D721Med (cell line): ENCODE results near the gene RPS6KA2.
"Not testable (repeated sequence)": the region's sequence is repeated elsewhere in the genome, so short reads cannot be mapped to it uniquely, and the experiment has no call there.

ENCODE experiments used
- DNase-seq: peaks from one replicate; pipeline ENCODE4 v3.0.0; 2011; ENCODE audit warnings: low spot score; ENCODE audit not compliant: insufficient read length
- FAIRE-seq: peaks from 2 replicates; lab custom pipeline; 2011; peaks lifted over from hg19 to GRCh38; lab: Jason Lieb, UNC
- TF ChIP-seq, protein P1 (sequence below): IDR thresholded peaks from 2 replicates; pipeline ENCODE4 v1.5.1; 2012; ENCODE audit warnings: mild to moderate bottlenecking, control low read depth; ENCODE audit not compliant: insufficient read depth; ENCODE audit errors: missing control alignments

The RPS6KA2 gene

DNA sequence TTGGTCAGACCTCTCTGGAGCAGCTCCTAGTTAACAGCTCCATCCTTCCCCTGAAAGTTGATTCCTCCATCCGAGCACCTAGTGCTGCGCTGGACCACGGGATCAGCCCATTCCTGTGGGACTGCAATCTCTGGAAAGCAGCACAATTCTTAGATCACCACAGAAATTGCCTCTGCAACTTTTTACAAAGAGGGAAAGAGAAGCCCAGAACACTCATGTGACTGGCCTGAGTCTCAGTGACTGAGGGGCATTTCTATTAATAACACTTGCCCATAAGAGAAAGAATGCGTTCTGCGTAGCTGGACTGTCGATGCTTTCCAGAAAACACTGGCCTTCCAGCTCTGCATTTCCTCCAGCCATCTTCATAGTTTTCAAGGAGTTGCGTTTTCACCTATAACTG lies 262.6 kb downstream of the RPS6KA2 start:
- TF ChIP-seq, protein P1, sequence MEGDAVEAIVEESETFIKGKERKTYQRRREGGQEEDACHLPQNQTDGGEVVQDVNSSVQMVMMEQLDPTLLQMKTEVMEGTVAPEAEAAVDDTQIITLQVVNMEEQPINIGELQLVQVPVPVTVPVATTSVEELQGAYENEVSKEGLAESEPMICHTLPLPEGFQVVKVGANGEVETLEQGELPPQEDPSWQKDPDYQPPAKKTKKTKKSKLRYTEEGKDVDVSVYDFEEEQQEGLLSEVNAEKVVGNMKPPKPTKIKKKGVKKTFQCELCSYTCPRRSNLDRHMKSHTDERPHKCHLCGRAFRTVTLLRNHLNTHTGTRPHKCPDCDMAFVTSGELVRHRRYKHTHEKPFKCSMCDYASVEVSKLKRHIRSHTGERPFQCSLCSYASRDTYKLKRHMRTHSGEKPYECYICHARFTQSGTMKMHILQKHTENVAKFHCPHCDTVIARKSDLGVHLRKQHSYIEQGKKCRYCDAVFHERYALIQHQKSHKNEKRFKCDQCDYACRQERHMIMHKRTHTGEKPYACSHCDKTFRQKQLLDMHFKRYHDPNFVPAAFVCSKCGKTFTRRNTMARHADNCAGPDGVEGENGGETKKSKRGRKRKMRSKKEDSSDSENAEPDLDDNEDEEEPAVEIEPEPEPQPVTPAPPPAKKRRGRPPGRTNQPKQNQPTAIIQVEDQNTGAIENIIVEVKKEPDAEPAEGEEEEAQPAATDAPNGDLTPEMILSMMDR: no peak
- FAIRE-seq (no peak), DNase-seq (no peak)

DNA sequence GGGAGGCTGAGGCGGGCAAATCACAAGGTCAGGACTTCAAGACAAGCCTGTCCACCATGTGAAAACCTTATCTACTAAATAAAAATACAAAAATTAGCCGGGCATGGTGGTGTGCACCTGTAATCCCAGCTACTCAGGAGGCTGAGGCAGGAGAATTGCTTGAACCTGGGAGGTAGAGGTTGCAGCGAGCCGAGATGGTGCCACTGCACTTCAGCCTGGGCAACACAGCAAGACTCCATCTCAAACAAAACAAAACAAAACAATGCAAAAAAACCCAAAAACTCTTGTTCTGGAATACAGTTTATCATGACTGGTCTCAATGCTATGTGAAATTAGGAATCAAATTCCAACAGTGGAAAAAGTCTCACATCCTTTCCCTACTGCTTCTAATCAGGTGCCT lies 264.6 kb downstream of the RPS6KA2 start:
- not testable (repeated sequence) for DNase-seq, FAIRE-seq

DNA sequence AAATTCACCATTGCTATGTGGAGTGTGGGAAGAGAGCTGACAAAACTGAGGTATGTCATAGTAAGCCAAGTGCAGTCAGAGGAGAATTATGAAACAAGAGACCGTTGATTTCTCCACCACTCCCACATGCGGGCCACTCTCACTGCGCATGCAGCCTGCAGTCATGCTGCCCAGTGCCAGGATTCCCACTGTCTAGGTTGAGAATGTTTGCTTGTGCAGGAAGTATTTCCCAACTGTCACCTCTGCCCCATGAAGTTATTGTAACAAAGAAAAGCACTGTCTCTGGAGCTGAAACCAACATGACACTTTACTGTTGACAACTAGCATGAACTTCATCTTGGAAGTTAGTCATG lies 266.0 kb downstream of the RPS6KA2 start:
- TF ChIP-seq, protein P1: no peak
- DNase-seq: no peak
- FAIRE-seq: no peak

DNA sequence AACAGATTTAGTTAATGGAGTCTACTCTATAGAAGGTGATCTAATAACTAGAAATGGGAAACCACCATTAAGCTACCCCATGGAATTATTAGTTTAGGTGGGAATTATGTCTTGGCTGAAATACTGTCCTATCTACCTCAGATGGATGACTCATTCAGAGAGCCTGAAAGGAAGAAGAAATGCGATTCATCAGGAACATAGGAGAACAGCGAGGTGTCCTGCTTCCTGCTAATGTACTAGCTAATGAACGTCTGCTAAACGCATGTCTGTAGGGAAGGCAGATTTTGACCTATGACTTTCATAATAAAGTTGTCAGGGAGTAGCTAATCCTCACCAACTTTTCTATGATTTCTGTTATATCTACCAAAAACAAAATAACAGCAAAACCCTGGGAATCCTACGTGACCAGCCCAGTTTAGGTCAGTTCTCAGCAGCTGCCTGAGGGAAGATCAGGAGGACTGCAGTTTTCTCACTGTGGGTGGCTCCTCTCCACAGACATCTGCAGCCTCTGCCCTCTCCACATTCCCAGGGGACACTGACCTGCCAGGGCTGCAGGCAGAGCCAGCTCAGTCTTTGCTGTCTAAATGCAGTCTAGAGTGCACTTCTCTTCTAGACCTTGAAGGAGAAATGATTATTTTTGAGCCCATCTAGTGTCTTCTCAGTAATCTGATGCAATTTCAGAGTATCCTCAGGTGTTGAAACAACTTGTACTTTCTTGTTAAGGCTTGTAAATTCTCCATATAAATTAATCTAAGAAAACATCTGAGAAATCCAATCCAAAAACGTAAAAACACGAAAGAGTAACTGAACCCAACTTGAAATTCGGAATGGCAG lies 266.6 kb downstream of the RPS6KA2 start:
- DNase-seq (no peak), FAIRE-seq (no peak)
- TF ChIP-seq, protein P1: no peak
